ENCODE results near the gene UNC45A. TPM values are rescaled to one million over a fixed set of nuclear protein-coding genes. Genes with fewer than 3 reads are reported as not detected.
"Not testable (repeated sequence)": the region's sequence is repeated elsewhere in the genome, so short reads cannot be mapped to it uniquely, and the experiment has no call there.

Gene UNC45A
- total RNA-seq, 4 donors from 2014 or later: 63.7 to 116 (median 100) TPM

GRCh38 chr15:90892023-90892422 lies 43.1 kb upstream of the UNC45A start:
- ATAC-seq: no peak
- H3K4me1 ChIP-seq: peaks cover 0 to 4% (median 0%) of the 10 kb centered on the region in 3 donors
- H3K4me3 ChIP-seq: no peak overlapping the region
- no peaks in the 10 kb centered on the region for H3K9me3 ChIP-seq
- no peak for TF ChIP-seq POLR2A (IDR thresholded peaks at IDR 0.05)
- no peak for TF ChIP-seq POLR2AphosphoS5 (IDR thresholded peaks at IDR 0.05)
- no peak for TF ChIP-seq CTCF (IDR thresholded peaks at IDR 0.05)
- TF ChIP-seq EP300 (IDR thresholded peaks at IDR 0.05): no peak
- 87 to 94% methylated on average over 3 to 8 of the region's 11 CpGs for WGBS, 2 donors (ENCODE audit: low coverage in 1 of 2)
- no peaks in the 10 kb centered on the region for H3K27me3 ChIP-seq
- no peak overlapping the region for H3K27ac ChIP-seq
- peaks cover 0 to 94% of the 10 kb centered on the region in 2 donors for H3K36me3 ChIP-seq

GRCh38 chr15:90892498-90893174 lies 42.4 kb upstream of the UNC45A start:
- Histone ChIP-seq H3K4me1 (no peaks in the 10 kb centered on the region), H3K36me3 (peaks cover 0 to 88% of the 10 kb centered on the region in 2 donors), H3K27me3 (no peaks in the 10 kb centered on the region), H3K27ac (no peak overlapping the region), H3K9me3 (no peaks in the 10 kb centered on the region), H3K4me3 (no peak overlapping the region)
- TF ChIP-seq POLR2A (IDR thresholded peaks at IDR 0.05) (no peak), POLR2AphosphoS5 (IDR thresholded peaks at IDR 0.05) (no peak), EP300 (IDR thresholded peaks at IDR 0.05) (no peak), CTCF (IDR thresholded peaks at IDR 0.05) (no peak)
- 92% methylated on average over 14 of the region's 29 CpGs; no CpG with 5 or more reads in 1 of the 2 donors for WGBS, 2 donors (ENCODE audit: low coverage in 1 of 2)
- no peak for ATAC-seq

GRCh38 chr15:90893175-90894090 lies 41.7 kb upstream of the UNC45A start:
- H3K27ac ChIP-seq: no peak overlapping the region
- no peak for ATAC-seq
- H3K4me1 ChIP-seq: no peaks in the 10 kb centered on the region
- TF ChIP-seq CTCF (IDR thresholded peaks at IDR 0.05) (no peak), POLR2A (IDR thresholded peaks at IDR 0.05) (no peak), EP300 (IDR thresholded peaks at IDR 0.05) (no peak), POLR2AphosphoS5 (IDR thresholded peaks at IDR 0.05) (no peak)
- no peak overlapping the region for H3K4me3 ChIP-seq
- 100% methylated on average over 3 of the region's 33 CpGs; no CpG with 5 or more reads in 1 of the 2 donors for WGBS, 2 donors (ENCODE audit: low coverage in 1 of 2)
- H3K9me3 ChIP-seq: no peaks in the 10 kb centered on the region
- H3K27me3 ChIP-seq: no peaks in the 10 kb centered on the region
- peaks cover 0 to 80% of the 10 kb centered on the region in 2 donors for H3K36me3 ChIP-seq

- peaks cover 0 to 60% of the 10 kb centered on the region in 2 donors for H3K36me3 ChIP-seq
- H3K27me3 ChIP-seq: no peaks in the 10 kb centered on the region
- no peak overlapping the region for H3K27ac ChIP-seq
- no peaks in the 10 kb centered on the region for H3K4me1 ChIP-seq
- no peak for TF ChIP-seq CTCF (IDR thresholded peaks at IDR 0.05)
- no peak for TF ChIP-seq EP300 (IDR thresholded peaks at IDR 0.05)
- no peak for TF ChIP-seq POLR2A (IDR thresholded peaks at IDR 0.05)
- no peak for TF ChIP-seq POLR2AphosphoS5 (IDR thresholded peaks at IDR 0.05)
- 68 to 69% methylated on average over 4 to 5 of the region's 10 CpGs for WGBS, 2 donors (ENCODE audit: low coverage in 1 of 2)
- H3K9me3 ChIP-seq: no peaks in the 10 kb centered on the region
- no peak for ATAC-seq
- no peak overlapping the region for H3K4me3 ChIP-seq
Observed at GRCh38 chr15:90895571-90896117, 39.4 kb upstream of the UNC45A start.

- not testable (repeated sequence) for H3K4me3 ChIP-seq, H3K27ac ChIP-seq, H3K4me1 ChIP-seq, H3K9me3 ChIP-seq, ATAC-seq, H3K27me3 ChIP-seq
- H3K36me3 ChIP-seq: peaks cover 0 to 44% of the 10 kb centered on the region in 2 donors
- WGBS, 2 donors (ENCODE audit: low coverage in 1 of 2): 82 to 94% methylated on average over 3 to 14 of the region's 14 CpGs
Observed at GRCh38 chr15:90897131-90897655, 37.9 kb upstream of the UNC45A start.
